Caki2 (cell line): ENCODE measurements around the gene KCTD5. TPM values are rescaled to one million over a fixed set of nuclear protein-coding genes. Genes with fewer than 3 reads are reported as not detected.

Source experiments
- DNase-seq: peaks from one replicate; pipeline ENCODE4 v3.0.0-alpha.2; 2015; ENCODE audit warnings: low read depth
- in situ Hi-C: cut with HindIII; loops from 2 replicates; pipeline ENCODE4 v1.10.0; 2016; ENCODE audit warnings: low sequenced_read_pairs, low pct_unique_long_range_greater_than_20kb, mixed read lengths
- total RNA-seq: library from RNA; depleted of rRNA; stranded (reverse); fragments of >200 nt; shearing (Covaris generic); gene quantifications from 2 replicates; pipeline ENCODE4 v1.2.3, GENCODE V29; 2014; ENCODE audit warnings: low replicate concordance

KCTD5 gene
- total RNA-seq, 1 experiment from 2014 or later = 85.6 TPM

- in situ Hi-C loops = no loop called here
- DNase-seq = no peak
These were observed 22.1 kb downstream of the KCTD5 start for GRCh38 chr16:2704166-2704982.

DNA sequence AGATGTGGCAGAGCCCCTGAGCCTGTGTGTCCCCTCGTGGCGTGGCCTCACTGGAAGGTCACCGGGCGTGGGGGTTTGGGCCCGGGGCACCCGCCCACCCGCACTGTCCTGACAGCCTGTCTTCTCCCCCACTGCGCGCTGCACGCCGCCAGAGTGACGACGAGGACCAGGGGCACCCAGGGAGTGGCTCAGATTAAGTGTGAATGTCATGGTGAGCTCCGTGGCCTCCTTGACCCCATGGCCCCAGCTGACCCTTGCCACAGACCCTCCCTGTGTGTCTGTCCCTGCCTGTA is 22.6 kb downstream of the KCTD5 start:
- no peak for DNase-seq
- in situ Hi-C loops = no loop called here

- in situ Hi-C loops = no loop called here
- no peak for DNase-seq
These were observed 23.0 kb downstream of the KCTD5 start for GRCh38 chr16:2705351-2705750.

DNA sequence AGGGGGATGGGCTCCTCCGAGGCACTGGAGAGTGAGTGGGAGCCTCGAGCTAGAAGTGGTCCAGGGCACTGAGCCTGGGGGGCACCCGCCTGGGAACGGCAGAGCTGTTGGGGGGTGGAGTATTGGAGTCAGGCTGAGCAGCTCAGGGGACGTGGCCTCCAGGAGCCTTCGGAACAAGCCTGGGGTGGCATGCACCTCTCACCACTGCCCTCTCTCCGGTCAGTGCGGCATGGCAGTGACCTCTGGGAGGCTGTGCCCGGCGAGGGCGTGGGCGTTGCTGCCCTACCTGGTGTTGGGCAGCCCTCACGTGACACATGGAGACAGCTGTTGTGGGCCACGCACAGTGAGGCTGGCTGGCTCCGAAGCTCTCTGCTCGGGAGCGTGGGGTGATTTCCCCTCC is 23.8 kb downstream of the KCTD5 start:
- DNase-seq = no peak
- in situ Hi-C loops = no loop called here

DNA sequence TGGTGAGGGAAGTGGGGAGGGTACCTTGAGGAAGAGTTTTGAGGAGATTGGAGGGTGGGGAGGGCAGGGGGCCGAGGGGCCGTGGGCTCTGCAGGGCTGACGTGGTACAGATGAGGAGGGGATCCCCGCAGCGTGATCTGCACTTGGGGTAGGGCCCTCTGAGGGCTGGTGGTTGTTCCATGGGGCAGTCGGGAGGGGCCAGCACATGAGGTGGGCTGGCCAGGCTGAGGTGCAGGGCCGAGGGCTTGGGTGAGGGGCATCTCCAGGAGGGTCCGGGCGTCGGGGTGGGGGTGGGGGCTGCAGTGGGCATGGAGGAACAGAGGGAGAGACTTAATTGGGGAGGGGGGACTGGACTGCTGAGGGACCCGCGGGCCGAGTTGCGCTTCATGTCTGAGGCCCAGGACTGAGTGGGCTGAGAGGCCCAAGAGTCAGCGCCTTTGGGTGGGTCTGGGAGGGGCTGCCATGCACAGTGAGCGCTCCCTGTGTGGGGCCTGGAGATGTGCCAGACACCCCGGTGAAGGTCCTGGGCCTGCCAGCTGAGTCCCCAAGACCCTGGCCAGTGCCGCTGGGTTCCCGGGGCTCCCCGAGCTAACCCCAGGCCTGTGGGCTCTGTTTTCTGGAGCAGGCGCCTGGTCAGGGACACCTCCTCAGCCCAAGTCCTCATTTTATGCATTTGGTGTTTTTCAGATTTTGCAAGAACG is 24.4 kb downstream of the KCTD5 start:
- in situ Hi-C loops = no loop called here
- no peak for DNase-seq

DNA sequence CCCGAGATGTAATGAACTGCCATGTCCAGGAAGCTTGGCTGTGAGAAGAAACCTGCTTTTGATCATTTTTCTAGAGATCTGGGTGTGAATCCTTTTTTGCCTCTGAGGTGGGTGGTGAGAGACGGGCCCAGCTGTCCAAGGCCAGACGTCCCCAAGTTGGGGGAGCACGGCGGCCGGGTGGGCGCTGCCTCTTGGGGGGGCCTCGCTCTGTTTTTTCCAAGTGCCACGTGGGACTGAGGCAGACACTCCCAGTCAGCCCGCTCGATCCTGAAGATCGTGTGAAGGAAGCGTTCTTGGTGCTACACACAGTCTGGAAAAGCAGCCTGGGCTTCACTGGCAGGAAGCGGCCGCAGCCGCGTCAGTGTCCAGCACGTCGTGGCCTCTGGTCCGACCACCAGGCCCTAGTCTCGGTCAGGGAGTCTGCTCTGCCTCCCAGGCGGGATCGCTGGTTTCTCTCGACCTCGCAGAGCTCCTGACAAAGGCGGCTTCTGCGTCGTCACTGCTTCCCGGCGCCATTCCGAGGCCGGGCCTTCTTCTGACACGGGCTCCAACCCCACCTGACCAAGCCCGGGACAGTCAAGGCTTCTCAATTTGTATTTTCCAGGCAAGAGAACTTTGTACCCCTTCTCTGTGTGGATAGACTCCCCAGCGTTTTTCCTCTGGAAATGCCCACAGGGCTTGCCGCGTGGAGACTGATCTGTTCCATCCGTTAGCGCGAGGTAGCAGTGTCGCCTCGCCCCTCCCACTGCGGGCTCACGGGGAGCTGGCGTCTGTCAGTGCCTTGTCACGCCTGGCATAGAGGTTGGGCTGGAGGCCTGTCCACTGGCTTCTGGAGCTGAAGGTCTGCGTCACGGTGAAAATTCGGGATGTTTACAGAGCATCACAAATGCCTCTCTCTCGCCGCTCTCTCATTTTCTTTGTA is 25.3 kb downstream of the KCTD5 start:
- in situ Hi-C loops = no loop called here
- no peak for DNase-seq

DNA sequence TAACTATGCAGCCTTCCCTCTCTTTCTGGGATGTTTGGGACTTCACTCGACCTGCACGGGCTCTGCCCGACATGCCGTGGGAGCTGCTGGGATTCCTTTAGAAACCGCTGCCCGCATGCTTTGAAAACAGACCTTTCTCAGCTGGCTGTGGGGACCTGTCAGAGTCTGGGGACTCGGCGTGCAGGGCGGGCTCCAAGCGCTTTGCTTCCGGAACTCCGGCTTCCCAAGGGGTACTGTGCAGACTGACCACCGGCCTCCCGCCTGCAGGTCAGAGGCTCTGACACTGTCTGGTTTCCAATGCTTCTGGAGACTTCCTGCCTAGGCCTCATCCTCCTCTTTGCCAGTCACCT is 25.9 kb downstream of the KCTD5 start:
- in situ Hi-C loops = no loop called here

GRCh38 chr16:2708955-2709587 is 26.7 kb downstream of the KCTD5 start:
- in situ Hi-C loops = no loop called here

More for the DNA sequence above, 25.9 kb downstream of the KCTD5 start:
- DNase-seq = no peak

GRCh38 chr16:2709588-2709984 is 27.3 kb downstream of the KCTD5 start:
- in situ Hi-C loops = no loop called here
- DNase-seq = no peak

More at GRCh38 chr16:2708955-2709587, 26.7 kb downstream of the KCTD5 start:
- DNase-seq = no peak

DNA sequence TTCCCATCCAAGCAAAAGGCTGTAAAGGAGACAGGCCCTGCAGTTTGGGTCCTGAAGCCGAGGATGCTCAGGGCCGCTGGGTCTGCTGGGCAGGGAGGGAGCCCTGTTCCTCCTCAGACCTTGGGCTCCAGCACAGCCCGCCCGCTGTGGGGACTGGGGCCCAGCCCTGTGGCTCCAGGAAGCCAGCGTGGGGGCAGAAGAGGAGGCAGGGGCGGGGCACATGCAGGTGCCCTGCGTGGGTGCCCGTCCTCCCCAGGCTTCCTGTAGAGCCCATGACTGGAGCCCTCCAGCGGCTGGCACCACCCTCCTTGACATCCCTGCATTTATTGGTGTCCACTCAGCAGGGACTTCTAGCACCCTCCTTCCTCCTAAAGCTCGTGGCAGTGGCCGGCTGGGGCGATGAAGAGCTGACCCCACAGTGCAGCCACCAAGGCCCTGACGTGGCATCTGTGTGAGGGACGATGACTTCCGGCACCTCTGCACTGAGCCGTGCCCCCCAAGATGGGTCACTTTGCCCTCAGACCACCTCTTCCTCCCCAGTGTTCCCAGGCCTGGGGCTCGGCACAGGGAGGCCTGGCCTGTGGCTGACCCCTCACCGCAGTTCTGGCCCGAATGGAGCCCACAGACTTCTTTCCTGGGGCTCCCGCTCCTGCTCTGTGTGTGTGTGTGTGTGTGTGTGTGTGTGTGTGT is 27.8 kb downstream of the KCTD5 start:
- no peak for DNase-seq
- in situ Hi-C loops = no loop called here

- in situ Hi-C loops = no loop called here
- no peak for DNase-seq
These were observed 28.4 kb downstream of the KCTD5 start for GRCh38 chr16:2710711-2711231.

DNA sequence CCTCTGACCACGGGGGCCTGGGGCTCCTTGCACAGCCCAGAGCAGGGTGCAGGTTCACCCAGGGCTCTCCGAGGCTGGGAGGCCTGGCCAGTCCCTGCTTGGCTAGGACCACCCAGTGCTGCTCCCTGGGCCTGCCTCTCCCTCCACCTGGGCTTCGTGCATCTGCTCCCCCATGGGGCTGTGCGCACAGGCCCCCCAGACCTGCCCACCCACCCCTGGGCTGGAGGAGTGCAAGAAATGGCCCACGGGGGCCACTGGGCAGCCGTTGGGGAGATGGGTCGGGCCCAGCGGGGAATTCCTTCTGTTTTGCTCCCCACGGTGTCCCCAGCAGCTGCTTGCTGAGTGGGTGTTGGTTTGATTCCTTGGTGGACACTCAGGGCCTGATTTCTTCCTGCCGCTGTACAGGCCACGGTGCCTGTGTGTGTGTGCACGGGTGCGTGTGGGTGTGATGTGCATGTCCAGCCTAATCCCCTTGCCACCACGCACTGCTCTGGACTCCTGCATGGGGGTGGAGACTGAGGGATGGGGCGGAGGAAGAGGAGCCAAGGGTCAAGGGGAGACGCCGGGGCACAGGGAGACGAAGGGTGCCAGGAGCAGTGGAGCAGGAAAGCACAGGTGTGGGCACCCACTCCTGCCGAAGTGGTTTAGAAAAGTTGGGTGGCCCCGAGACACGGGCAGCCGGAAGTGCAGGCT is 29.2 kb downstream of the KCTD5 start:
- no peak for DNase-seq
- in situ Hi-C loops = no loop called here

DNA sequence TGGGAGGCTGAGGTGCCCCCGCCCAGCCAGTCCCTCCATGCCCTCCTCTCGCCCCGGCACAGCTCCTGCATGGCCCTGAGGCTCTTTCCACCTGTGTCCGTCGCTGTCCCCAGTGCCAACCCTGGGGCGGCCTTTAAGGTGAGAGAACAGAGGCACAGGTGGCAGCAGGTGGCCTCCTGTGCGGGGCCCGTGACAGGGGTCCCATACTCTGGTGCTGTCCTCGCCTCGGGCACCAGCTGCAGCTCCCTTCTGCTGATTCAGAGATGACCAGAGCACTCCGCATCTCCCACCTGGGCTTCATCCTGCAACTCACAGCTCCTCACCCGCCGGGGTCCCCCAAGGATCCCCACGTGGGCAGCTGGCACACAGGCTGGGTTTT is 29.7 kb downstream of the KCTD5 start:
- in situ Hi-C loops = no loop called here

GRCh38 chr16:2712546-2712945 is 30.2 kb downstream of the KCTD5 start:
- in situ Hi-C loops = no loop called here
- DNase-seq = no peak

More for the DNA sequence above, 29.7 kb downstream of the KCTD5 start:
- no peak for DNase-seq

DNA sequence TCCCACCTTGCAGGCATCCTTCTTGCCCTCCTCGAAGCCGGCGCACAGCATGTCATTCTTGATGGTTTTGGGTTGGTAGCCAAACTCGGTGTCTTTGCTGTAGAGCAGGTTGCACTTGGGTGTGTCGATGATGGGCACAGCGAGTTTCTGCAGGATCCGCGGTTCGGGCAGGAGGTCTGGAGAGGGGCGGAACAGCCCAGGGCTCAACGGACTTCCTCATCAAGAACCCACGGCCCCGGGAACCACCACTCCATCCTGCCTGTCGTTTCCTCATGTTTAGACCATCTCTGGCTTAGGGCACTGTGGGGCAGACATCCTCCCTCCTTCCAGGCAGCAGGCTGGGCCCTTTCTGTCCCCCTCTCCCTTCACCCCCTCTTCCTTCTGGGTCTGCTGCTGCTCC is 31.2 kb downstream of the KCTD5 start:
- in situ Hi-C loops = no loop called here
- no peak for DNase-seq

DNA sequence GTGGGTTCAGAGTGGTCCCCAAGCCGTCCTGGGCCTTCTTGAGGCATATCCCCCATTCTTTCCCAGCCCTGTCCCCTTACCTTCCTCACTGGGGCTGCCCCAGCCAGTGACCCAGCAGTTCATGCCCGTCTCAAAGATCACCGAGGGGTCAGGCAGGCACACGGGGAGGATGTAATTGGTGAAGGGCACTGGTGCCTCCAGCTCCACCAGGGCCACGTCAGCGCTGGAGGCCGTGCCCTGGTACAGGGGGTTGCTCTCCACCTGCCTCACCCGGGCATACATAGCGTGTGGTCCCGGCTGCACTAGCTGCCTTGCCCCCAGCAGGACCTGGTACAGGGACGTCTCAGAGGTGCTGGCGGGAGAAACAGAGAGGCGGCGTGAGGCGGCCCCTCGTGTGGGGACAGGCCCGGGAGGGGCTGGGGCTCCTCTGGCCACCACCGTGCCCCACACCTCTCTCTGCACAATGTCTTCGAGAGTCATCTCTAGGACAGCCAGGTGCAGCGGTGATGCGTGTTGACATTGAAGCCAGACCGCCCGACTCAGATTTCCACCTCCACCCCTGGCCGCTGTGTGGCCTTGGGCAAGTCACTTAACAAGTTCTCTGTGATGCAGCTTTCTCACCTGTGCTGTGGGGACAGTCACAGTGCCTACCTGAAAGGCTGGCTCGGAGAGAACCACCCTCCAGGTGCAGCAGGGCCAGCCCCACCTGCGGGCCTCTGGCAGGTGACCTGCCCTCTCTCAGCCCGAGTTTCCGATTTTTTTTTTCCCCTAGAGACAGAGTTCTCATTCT is 31.9 kb downstream of the KCTD5 start:
- in situ Hi-C loops = no loop called here
- DNase-seq = no peak

DNA sequence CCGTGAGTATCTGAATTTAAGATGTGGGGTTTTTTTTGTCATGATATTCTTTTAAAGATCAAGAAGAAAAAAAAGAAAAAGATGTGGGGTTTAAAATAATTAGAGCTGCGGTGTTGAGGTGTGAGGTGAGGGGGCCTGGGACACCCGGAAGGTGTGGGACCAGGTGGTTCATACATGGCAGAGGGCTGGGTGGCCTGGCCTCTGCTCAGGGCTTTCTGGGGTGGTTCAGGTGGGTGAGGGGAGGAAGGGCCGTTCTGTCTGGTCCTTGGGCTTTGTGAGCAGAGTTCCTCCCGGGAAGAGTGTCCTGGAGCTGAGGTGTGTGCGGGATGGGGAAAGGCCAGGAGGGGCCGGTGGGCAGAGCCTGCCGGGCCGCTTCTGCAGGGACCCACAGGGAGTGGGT is 32.7 kb downstream of the KCTD5 start:
- in situ Hi-C loops = no loop called here
- no peak for DNase-seq
